ENCODE data around the gene GRIK2.

The GRIK2 gene

DNA sequence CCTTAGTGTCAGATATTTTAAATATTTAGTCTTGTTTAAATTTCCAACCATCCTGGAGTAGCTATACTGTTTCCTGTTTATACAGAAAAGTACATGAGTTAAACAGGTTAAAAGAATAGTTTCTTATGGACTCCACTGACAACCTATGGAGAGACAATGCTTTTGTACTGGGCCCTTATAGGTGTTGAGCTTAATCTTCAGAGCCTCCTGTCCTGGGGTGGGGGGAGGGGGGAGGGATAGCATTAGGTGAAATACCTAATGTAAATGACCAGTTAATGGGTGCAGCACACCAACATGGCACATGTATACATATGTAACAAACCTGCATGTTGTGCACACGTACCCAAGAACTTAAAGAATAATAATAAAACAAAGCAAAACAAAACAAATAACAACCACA lies 322.9 kb downstream of the GRIK2 start:
- no peak for DNase-seq (ENCODE audit: low read depth in 2 of 2)

- no peak for DNase-seq (ENCODE audit: low read depth in 2 of 2)
These were observed 323.3 kb downstream of the GRIK2 start for GRCh38 chr6:101716810-101717209.

DNA sequence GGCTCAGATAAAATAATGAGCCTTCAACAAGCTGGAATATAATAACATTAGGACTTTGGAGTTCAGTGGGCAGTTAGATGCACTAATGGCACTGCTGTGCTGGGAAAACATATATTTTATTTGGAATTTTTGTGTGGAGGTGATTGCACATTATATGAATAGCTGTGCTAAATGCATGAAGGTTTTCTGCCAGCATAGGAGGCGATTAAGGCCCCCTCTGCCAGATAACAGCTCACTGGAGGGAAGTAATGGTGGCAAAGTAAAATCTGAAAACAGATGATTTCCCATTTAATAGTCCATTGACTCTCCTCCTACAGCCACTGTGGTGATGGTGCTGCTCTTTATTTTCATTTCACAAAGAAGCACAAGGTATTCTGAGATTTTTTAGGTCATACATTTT lies 326.0 kb downstream of the GRIK2 start:
- no peak for DNase-seq (ENCODE audit: low read depth in 2 of 2)

DNA sequence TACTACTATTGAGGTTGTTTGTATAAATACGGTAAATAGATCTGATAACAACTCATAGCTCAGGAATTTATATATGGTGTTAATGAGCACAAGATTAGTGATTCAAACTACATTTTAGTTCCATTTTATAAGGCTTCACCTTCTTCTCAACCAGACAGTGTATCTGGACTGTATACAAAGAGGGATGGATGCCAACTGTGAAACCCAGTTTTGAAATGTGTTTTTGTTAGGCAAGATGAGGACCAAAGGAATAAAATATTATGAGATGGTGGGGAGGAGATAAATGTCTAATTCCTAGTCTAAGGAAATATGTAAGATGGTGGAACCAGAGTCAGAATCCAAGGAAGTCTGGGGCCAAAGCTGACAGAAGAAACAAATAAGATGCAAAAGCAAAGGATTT lies 329.0 kb downstream of the GRIK2 start:
- DNase-seq (ENCODE audit: low read depth in 2 of 2) = no peak

DNA sequence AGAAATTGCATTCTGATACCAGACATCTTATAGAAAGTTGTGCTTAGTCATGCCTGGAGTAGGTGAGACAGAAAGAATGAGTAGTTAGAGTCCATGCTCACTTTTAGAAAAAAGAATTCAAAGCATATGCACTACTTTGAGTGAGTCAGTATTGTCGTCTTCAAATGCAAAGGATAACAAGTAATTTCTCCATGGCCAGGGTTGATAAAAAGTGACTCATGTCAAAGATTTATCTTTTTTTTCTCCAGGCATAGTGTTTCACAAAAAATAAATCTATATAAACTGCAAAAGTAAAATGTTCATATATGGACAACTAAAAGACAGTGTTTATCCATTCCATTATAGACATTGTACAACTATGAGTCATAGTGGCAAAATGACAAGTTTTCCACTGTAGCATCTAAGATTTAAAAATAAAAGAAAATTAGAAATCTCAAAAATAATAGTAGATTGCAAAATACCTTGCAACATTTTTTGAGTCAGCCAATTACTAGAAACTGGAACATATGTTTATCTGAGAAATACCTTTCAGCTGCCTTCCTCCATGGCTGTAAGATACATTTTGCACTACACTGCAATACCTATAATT lies 329.6 kb downstream of the GRIK2 start:
- no peak for DNase-seq (ENCODE audit: low read depth in 2 of 2)

DNA sequence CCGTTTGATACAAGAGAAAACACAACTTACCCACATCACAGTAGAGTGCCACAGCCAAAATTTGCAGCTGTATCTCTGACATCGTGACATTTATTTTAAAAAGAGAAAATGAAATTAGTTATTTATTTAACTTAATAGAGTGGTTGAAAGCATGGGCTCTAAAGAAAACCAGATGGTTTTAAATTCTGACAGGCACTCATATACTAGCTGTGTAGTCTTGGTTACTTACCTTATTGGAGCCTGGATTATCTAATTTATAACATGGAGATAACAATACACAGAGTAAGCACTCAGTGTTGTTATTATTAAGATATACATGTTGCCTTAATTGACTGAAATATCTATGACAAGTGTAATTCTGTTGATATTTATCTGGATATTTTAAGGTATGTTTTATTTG lies 334.9 kb downstream of the GRIK2 start:
- no peak for DNase-seq (ENCODE audit: low read depth in 2 of 2)

DNA sequence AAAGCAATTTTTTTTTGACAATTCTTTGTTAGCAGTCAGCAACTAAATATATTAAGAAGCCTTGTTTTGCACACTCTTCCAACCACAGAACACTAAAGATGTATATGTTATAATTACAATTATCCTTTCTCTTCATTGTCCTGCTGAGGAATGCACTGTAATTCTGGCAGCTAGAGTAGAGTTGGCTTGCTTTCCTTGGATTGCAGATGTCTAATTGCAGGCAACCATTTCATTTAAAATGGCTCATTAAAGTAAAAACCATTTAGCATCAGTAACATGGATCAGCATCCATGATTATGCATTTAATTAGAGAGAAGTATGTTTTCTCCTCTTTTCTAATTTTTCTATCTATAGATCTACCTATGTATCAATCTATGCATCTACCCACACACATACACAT lies 335.4 kb downstream of the GRIK2 start:
- no peak for DNase-seq (ENCODE audit: low read depth in 2 of 2)

GRCh38 chr6:101730954-101731353 lies 337.4 kb downstream of the GRIK2 start:
- DNase-seq (ENCODE audit: low read depth in 2 of 2) = no peak

DNA sequence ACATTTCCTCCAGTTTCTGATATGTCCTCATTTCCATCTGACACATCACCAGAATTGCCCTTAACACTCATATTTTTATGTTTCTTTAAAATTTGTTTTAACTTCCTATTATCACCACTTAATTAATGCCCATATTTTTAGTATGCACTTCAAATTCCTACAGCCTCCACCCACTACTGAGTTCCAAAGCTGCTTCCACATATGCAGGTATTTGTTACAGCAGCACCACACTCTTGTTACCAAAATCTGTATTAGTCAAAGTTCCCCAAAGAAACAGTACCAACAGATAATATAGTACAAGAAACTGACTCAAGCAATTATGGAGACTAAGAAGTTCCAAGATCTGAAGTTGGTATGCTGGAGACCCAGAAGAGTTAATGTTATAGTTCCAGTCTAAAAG lies 340.4 kb downstream of the GRIK2 start:
- DNase-seq (ENCODE audit: low read depth in 2 of 2) = no peak

DNA sequence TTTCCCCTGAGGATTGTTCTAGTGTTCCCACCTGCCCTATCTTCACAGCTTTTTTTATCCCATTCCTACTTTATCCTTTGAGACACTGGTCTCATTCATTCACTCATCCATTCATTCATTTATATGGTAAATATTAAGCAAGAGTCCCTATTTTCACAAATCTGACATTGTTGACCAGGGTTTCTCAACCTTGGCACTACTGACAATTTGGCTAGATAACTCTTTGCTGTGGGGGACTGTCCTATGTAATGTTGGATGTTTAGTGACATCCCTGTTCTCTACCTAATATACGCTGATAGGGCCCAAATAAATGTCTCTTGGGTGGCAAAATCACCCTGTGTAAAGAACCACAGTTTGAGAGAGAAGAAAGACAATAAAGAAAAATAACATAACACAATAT lies 345.0 kb downstream of the GRIK2 start:
- no peak for DNase-seq (ENCODE audit: low read depth in 2 of 2)

DNA sequence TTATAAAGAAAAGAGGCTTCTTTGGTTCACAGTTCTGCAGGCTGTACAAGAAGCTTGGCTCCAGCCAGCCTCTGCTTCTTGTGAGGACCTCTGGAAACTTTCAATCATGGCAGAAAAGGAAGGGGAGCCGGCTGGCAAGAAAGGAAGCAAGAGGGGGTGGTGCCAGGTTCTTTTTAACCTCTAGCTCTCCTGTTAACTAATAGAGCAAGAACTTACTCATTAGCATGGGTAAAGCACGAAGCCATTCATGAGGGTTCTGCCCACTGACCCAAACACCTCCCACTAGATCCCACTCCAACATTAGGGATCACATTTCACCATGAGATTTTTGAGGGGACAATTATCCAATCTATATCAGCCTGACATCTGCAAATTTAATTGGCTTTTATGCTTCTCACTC lies 347.1 kb downstream of the GRIK2 start:
- DNase-seq (ENCODE audit: low read depth in 2 of 2) = no peak

- DNase-seq (ENCODE audit: low read depth in 2 of 2) = no peak
These were observed 348.1 kb downstream of the GRIK2 start for GRCh38 chr6:101741474-101742171.

GRCh38 chr6:101747160-101747559 lies 353.7 kb downstream of the GRIK2 start:
- no peak for DNase-seq (ENCODE audit: low read depth in 2 of 2)

DNA sequence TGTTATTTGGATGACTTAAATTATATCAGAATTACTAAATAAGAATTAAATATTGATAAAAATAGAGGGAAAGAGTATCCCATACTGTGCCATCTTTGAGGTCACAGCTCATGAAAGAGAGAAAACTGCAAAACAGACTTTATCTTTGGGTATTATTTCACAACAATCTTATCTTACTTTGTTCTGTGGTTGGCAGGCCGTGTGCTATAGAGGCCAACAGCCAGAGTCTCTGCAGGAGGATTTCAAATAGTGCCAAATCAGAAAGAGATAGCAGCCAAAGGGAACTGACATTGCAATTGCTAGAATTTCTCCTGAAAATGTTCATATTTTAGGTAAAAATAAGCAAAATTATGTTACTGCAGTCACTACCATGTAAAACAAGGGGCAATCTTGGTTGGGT lies 354.2 kb downstream of the GRIK2 start:
- no peak for DNase-seq (ENCODE audit: low read depth in 2 of 2)

GRCh38 chr6:101755931-101756330 lies 362.4 kb downstream of the GRIK2 start:
- DNase-seq (ENCODE audit: low read depth in 2 of 2) = no peak

DNA sequence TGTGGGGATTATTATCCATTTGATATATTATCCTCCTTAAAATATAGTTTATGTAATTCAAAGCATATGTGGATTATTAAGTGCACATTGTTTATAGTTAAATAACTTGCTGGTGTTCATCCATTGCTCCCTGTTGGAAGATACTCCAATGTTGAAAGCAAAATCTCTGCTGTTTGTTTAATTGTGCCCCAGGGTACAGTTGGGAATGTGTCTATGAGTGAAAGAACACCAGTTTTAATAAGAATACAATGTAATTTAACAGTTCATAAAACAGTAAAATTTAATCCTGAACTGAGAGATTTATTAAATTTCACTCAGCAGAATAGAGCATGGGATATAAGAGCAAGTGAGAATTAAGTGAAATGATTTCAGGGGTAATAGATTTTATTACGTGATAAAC lies 364.9 kb downstream of the GRIK2 start:
- no peak for DNase-seq (ENCODE audit: low read depth in 2 of 2)

GRCh38 chr6:101760843-101761621 lies 367.5 kb downstream of the GRIK2 start:
- no peak for DNase-seq (ENCODE audit: low read depth in 2 of 2)

DNA sequence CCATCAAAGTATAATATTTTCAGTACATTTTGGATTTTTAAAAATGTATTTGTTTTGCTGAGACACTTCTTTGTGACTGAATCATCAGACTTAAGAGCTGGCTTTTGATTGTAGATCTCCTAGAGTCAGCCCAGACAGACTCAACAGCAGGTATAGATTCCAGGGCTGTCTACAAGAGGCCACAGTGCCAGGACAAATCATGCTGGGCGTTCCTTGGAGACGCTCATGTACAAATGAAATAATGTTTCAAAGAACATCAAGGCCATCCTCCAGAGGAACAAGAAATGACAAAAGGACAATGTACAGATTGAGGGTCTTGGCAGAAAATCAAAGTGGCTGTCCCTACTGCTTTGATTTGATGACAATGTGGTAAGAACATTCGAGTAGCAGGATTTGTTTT lies 369.3 kb downstream of the GRIK2 start:
- DNase-seq (ENCODE audit: low read depth in 2 of 2) = no peak

GRCh38 chr6:101765281-101765680 lies 371.8 kb downstream of the GRIK2 start:
- DNase-seq (ENCODE audit: low read depth in 2 of 2) = no peak

- DNase-seq (ENCODE audit: low read depth in 2 of 2) = no peak
These were observed 376.6 kb downstream of the GRIK2 start for GRCh38 chr6:101770116-101770515.

DNA sequence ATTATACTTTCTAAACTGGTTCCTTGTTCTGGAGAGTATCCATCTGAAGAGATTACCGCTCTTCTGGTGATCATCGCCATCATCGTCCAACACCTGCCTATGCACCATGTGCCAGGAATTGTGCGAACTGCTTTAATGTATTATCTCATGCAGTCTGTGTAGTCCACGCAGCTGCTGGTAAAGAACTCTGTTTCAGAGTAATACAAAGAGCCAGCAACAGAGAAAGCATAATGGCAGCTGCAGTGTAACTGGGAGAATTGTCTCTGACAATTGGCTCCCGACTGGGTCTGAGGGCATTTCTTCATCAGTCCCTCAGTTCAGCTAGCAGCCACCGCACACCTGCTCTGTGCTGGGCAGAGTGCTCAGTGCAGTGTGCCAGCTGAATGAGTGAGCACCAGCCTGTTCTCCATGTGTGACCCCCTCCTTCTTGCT lies 383.4 kb downstream of the GRIK2 start:
- DNase-seq (ENCODE audit: low read depth in 2 of 2) = no peak

DNA sequence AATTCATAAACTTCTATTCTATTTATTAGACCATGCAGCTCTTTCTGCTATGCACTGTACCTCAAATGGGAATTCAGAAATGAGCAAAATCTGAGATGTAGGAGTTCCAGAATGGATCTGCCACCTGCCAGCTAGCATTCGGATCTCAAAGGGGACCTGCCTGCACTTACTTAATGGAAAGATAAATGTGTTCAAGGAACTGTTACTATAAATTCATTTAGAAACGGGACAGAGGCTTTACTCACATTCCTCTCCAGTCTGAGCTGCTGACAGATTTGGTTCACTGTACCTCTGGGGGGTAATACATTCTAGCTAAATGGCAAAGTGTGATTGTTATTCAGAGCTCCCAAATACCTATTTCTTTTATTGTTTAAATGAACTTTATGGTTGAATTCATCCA lies 384.1 kb downstream of the GRIK2 start:
- no peak for DNase-seq (ENCODE audit: low read depth in 2 of 2)

Measured in stimulated activated CD4-positive, alpha-beta T cell treated with anti-CD3 and anti-CD28 coated beads, Interleukin-4, amount 100 ng/mL, for 48 hours (primary cell).